Thyroid gland (tissue), 4 donors: ENCODE results near the gene HRG. TPM values are rescaled to one million over a fixed set of nuclear protein-coding genes. Genes with fewer than 3 reads are reported as not detected.

Source experiments
- DNase-seq, 2 donors: peaks; one replicate each; pipeline ENCODE4 v3.0.0-alpha.2; 2019
- H3K27ac ChIP-seq, 3 donors: fragments of 200-600 bp; sonication (generic); 1 replicate in 2 of 3; 2 replicates in 1 of 3; pipeline ENCODE4 v1.5.1; 2016 to 2019; ENCODE audit warnings: mild to moderate bottlenecking in 1 of 3, moderate library complexity in 1 of 3
- H3K27me3 ChIP-seq: fragments of 200-600 bp; sonication (generic); one replicate; pipeline ENCODE4 v1.5.1; 2019
- H3K36me3 ChIP-seq, 2 donors: fragments of 200-600 bp; sonication (generic); one replicate each; pipeline ENCODE4 v1.5.1; 2016 to 2019
- H3K4me1 ChIP-seq, 2 donors: fragments of 200-600 bp; sonication (generic); one replicate each; pipeline ENCODE4 v1.5.1; 2017 to 2019
- H3K4me3 ChIP-seq, 3 donors: fragments of 200-600 bp; sonication (generic); replicated peaks in 1 of 3; 1 replicate in 2 of 3; 2 replicates in 1 of 3; pipeline ENCODE4 v1.5.1; 2016; ENCODE audit warnings: mild to moderate bottlenecking in 1 of 3
- H3K9me3 ChIP-seq: fragments of 200-600 bp; sonication (generic); one replicate; pipeline ENCODE4 v1.5.1; 2017
- CTCF ChIP-seq, 6 experiments: fragments of 200-600 bp in 3 of 6; fragments of 450-650 bp in 3 of 6; sonication (generic) in 3 of 6; IDR thresholded peaks; one replicate each; pipeline ENCODE4 v1.5.1; 2016 to 2019; ENCODE audit warnings: antibody characterized with exemption in 6 of 6, mild to moderate bottlenecking in 2 of 6, inconsistent platforms in 1 of 6, moderate library complexity in 1 of 6
- POLR2A ChIP-seq, 2 donors: fragments of 450-650 bp; IDR thresholded peaks; one replicate each; pipeline ENCODE4 v1.6.1; 2017; ENCODE audit warnings: antibody characterized with exemption in 2 of 2, mild to moderate bottlenecking in 2 of 2, moderate library complexity in 1 of 2
- WGBS, 2 donors: methylation state at CpG; one replicate each; pipeline ENCODE4 v1.1.5; 2017; 5-methylcytosine and 5-hydroxymethylcytosine counted together
- intact Hi-C: fragments of 100-400 bp; cut with DNase I; formaldehyde crosslinking; loops from one replicate; pipeline ENCODE4 v1.15.1; 2023
- total RNA-seq, 4 donors: library from RNA; depleted of rRNA; stranded (reverse); fragments of >200 nt; gene quantifications; one replicate each; pipeline ENCODE4 v1.2.3, GENCODE V29; 2016

Gene HRG
- total RNA-seq, 4 donors from 2014 or later: 0.34 TPM; not detected in 3

- intact Hi-C loops: loop anchor here (5.0 to 10.0 kb wide), 2 partner anchors 135 to 203 kb away; no protein-coding TSS in a partner anchor
These were observed 46.0 kb upstream of the HRG start for GRCh38 chr3:186619787-186620212.

GRCh38 chr3:186620213-186621092 lies 45.4 kb upstream of the HRG start:
- WGBS, 2 donors: 88 to 92% methylated on average over 11 to 16 of the region's 17 CpGs
- Histone ChIP-seq H3K27ac (no peak overlapping the region), H3K4me1 (peaks cover 3 to 9% of the 10 kb centered on the region in 2 donors), H3K27me3 (no peaks in the 10 kb centered on the region), H3K9me3 (no peaks in the 10 kb centered on the region), H3K4me3 (no peak overlapping the region), H3K36me3 (no peaks in the 10 kb centered on the region)
- intact Hi-C loops: no loop called here
- TF ChIP-seq POLR2A (IDR thresholded peaks at IDR 0.05) (no peak), CTCF (IDR thresholded peaks at IDR 0.05) (no peak)
- no peak for DNase-seq

More at GRCh38 chr3:186619787-186620212, 46.0 kb upstream of the HRG start:
- DNase-seq: no peak
- Histone ChIP-seq H3K27me3 (no peaks in the 10 kb centered on the region), H3K36me3 (no peaks in the 10 kb centered on the region), H3K4me1 (peaks cover 3 to 9% of the 10 kb centered on the region in 2 donors), H3K27ac (no peak overlapping the region), H3K9me3 (no peaks in the 10 kb centered on the region), H3K4me3 (no peak overlapping the region)
- TF ChIP-seq CTCF (IDR thresholded peaks at IDR 0.05): no peak
- no peak for TF ChIP-seq POLR2A (IDR thresholded peaks at IDR 0.05)
- 89 to 94% methylated on average over 5 of the region's 5 CpGs for WGBS, 2 donors

- peaks cover 3 to 5% of the 10 kb centered on the region in 2 donors for H3K4me1 ChIP-seq
- no peaks in the 10 kb centered on the region for H3K27me3 ChIP-seq
- no peak overlapping the region for H3K4me3 ChIP-seq
- H3K9me3 ChIP-seq: no peaks in the 10 kb centered on the region
- DNase-seq: no peak
- intact Hi-C loops: no loop called here
- no peak for TF ChIP-seq CTCF (IDR thresholded peaks at IDR 0.05)
- TF ChIP-seq POLR2A (IDR thresholded peaks at IDR 0.05): no peak
- H3K36me3 ChIP-seq: no peaks in the 10 kb centered on the region
- 79 to 89% methylated on average over 7 of the region's 7 CpGs for WGBS, 2 donors
- H3K27ac ChIP-seq: no peak overlapping the region
These were observed 43.7 kb upstream of the HRG start for GRCh38 chr3:186621894-186622650.

- Histone ChIP-seq H3K36me3 (no peaks in the 10 kb centered on the region), H3K4me3 (no peak overlapping the region), H3K27me3 (no peaks in the 10 kb centered on the region), H3K4me1 (no peaks in the 10 kb centered on the region), H3K27ac (no peak overlapping the region), H3K9me3 (no peaks in the 10 kb centered on the region)
- intact Hi-C loops: no loop called here
- DNase-seq: no peak
- 49 to 62% methylated on average over 2 of the region's 2 CpGs for WGBS, 2 donors
- TF ChIP-seq CTCF (IDR thresholded peaks at IDR 0.05): no peak
- no peak for TF ChIP-seq POLR2A (IDR thresholded peaks at IDR 0.05)
These were observed 43.0 kb upstream of the HRG start for GRCh38 chr3:186622651-186623310.
